ENCODE measurements around the gene KRTAP9-3.
"Not testable (repeated sequence)": the region's sequence is repeated elsewhere in the genome, so short reads cannot be mapped to it uniquely, and the experiment has no call there.

The KRTAP9-3 gene

DNA sequence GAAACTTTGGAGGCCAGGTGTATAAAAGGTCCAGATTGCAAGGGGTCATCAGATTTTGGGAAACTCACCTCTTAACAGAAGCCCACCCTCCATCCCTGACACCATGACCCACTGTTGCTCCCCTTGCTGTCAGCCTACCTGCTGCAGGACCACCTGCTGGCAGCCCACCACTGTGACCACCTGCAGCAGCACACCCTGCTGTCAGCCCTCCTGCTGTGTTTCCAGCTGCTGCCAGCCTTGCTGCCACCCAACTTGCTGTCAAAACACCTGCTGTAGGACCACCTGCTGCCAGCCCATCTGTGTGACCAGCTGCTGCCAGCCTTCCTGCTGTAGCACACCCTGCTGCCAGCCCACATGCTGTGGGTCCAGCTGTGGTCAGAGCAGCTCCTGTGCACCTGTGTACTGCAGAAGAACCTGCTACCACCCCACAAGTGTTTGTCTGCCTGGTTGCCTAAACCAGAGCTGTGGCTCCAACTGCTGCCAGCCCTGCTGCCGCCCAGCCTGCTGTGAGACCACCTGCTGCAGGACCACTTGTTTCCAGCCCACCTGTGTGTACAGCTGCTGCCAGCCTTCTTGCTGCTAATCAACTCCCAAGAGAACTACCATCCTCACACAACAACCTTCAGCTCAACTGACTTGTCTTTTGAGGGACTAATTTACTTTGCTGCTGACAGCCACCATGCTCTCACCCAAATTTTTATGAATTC, at the start of gene KRTAP9-3:
Gene KRTAP9-3 (plus strand): TSS at position 51 of the 707 bp plus-strand sequence. CDS start 53 bp downstream, at position 104.
- not testable (repeated sequence) for DNase-seq (ENCODE audit: low read depth in 2 of 2, low spot score in 1 of 2)

DNA sequence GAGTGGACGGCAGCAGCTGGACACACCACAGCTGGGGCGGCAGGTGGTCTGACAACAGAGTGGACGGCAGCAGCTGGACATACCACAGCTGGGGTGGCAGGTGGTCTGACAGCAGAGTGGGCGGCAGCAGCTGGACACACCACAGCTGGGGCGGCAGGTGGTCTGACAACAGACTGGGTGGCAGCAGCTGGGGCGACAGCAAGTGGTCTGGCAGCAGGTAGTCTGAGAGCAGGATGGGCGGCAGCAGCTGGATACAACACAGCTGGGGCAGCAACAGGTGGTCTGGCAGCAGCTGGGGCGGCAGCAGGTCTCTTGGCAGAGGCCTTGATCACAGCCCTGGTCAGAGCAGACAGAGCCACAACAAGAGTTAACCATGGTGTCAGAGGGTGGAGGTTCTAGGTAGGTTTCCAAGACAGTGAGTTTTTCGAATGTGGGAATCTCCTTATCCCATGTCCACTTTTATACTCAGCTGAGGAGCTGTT, 47.7 kb upstream of the KRTAP9-3 start, which contains the start of gene KRTAP4-1:
Gene KRTAP4-1 (minus strand): TSS at position 432 of the 482 bp plus-strand sequence. CDS start 57 bp downstream, at position 375.
- DNase-seq (ENCODE audit: low read depth in 2 of 2, low spot score in 1 of 2), result no peak

DNA sequence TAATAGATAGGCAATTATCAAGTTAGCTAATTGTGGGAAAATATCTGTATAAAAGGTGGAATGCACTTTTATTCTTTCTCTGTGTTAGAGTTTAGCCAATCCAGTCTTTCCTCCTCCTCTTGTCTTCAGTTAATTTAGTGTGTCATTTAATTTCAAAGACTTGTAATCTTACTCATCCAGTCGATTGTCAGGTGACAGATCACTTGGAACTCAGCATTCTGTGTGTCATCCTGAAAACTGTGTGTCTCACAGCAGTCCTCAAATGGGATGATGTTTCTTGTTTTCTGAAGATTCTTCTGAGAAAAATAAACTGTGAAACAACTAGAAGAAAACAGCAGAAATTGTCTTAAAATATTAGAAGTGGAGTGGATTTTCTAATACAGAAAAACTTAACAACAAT, 47.2 kb upstream of the KRTAP9-3 start:
- DNase-seq (ENCODE audit: low read depth in 2 of 2, low spot score in 1 of 2), result no peak

- no peak for DNase-seq (ENCODE audit: low read depth in 2 of 2, low spot score in 1 of 2)
These were observed 45.4 kb upstream of the KRTAP9-3 start for GRCh38 chr17:41186872-41187271.

GRCh38 chr17:41189837-41190318, 42.4 kb upstream of the KRTAP9-3 start, which contains the start of gene KRTAP9-1:
TSS of gene KRTAP9-1 (plus strand) at chr17:41189887. CDS start at chr17:41189887, 0 bp downstream.
- not testable (repeated sequence) for DNase-seq (ENCODE audit: low read depth in 2 of 2, low spot score in 1 of 2)

DNA sequence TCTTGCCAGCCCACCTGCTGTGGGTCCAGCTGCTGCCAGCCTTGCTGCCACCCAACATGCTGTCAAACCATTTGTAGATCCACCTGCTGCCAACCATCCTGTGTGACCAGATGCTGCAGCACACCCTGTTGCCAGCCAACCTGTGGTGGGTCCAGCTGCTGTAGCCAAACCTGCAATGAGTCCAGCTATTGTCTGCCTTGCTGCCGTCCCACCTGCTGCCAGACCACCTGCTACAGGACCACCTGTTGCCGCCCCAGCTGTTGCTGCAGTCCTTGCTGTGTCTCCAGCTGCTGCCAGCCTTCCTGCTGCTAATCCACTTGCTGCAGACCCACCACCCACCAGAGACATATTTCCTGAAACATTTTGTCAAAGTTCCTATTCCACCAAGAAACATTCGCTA, 41.9 kb upstream of the KRTAP9-3 start:
- no peak for DNase-seq (ENCODE audit: low read depth in 2 of 2, low spot score in 1 of 2)

DNA sequence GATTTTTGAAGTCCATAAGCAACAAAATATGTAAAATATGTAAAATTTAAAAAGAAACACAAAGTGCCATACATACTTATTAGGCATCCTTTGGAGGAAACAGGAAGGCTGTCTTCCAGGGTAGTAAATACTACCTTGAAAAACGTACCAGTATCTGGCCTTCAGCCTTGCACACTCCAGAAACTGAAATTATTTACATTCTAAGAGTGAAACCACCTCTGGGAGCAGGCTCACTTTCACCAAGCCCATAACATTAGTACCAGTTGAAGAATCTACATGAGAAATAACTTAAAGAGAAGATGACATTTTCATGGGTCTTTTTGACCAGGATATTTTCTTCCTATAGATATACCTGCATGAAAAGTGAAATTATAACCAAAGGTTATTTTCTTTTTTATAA, 36.2 kb upstream of the KRTAP9-3 start:
- no peak for DNase-seq (ENCODE audit: low read depth in 2 of 2, low spot score in 1 of 2)

DNA sequence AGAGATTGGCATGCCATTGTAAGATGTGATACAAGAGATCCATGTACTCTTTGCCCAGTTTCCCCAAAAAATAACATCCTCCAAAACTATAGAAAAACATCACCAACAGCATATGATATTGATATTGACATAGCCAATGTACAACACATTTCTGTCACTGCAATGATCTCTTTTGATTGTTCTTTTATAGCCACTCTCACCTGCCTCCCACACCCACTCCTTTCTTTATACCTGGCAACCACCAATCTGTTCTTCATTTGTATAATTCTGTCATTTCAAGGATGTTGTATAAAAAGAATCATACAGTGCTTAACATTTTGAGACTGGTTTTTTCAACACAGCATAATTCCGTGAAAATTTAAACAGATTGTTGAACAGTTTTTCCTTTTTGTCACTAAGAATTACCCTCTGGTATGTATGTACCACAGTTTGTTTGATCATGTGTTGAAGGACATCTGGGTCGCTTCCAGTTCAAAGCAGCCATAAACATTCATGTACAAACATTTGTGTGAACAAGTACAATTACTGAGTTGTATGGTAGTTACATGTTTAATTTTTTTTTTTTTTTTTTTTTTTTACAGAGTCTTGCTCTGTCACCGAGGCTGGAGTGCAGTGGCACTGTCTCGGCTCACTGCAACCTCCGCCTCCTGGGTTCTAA, 32.7 kb upstream of the KRTAP9-3 start:
- no peak for DNase-seq (ENCODE audit: low read depth in 2 of 2, low spot score in 1 of 2)

DNA sequence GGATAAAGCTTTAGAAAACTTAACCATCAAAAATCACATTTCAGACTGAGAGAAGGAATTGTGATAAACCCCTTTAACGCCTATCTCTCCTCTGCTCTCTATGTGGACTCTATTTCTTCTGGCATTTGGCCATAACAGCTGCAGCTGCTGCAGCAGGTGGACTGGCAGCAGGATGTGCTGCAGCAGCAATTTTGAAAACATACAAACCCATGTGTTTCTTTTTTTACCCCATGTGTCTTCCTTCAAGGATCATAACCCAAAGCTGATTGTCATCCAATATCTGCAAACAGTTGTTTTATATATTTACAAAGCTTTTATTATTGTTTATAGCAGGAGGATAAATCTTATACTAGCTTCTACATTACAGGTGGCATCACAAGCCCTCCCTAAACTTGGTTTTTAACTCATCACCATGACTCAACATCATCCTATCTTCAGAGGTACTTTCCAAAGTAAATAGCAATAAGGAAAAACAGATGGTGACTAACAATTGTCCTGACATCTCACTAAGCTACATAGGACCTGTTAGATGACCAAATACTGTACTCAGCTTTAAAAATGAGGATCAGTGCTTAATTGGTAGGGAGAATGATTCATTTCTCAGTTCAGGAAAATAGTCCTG, 20.3 kb upstream of the KRTAP9-3 start:
- DNase-seq (ENCODE audit: low read depth in 2 of 2, low spot score in 1 of 2), result no peak

DNA sequence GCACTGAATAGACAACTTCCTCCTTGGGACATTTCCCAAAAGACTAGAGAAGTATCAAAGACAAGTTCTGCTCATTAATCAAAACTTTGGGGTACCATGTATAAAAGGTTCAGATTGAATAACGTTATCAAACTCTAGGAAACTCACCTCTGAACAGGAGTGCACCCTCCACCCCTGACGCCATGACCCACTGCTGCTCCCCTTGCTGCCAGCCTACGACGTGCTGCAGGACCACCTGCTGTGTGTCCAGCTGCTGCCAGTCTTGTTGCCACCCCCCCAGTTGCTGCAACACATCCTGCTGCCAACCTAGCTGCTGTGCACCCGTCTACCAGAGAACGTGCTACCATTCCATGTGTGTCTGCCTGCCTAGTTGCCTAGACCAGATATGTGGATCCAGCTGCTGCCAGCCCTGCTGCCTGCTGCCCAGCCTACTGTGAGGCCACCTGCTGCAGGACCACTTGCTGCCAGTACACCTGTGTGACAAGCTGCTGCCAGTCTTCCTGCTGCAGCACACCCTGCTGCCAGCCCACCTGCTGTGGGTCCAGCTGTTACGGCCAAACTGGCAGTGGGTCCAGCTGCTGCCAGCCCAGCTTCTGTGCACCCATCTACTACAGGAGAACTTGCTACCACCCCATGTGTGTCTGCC, 19.6 kb upstream of the KRTAP9-3 start:
- no peak for DNase-seq (ENCODE audit: low read depth in 2 of 2, low spot score in 1 of 2)

GRCh38 chr17:41215681-41216080, 16.6 kb upstream of the KRTAP9-3 start:
- DNase-seq (ENCODE audit: low read depth in 2 of 2, low spot score in 1 of 2), result no peak

DNA sequence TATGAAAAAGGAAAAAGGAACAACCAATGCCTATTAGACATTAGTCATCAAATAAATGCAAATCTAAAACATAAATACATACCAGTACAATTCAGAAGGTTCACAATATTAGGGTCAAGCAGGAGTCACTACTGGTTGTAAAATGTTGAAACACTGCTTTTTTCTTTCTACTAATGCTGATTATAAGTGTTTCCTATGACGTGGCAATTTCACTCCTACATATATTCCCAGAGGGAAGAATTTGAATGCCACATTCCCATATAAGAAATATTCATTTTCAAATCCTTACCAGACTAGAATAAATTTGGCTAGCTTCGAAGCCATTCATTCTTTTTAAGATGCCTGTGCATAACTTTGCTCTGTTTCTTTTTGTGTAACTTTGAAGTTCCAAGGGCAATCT, 8.4 kb upstream of the KRTAP9-3 start:
- no peak for DNase-seq (ENCODE audit: low read depth in 2 of 2, low spot score in 1 of 2)

- no peak for DNase-seq (ENCODE audit: low read depth in 2 of 2, low spot score in 1 of 2)
These were observed 6.2 kb upstream of the KRTAP9-3 start for GRCh38 chr17:41226051-41226450.

DNA sequence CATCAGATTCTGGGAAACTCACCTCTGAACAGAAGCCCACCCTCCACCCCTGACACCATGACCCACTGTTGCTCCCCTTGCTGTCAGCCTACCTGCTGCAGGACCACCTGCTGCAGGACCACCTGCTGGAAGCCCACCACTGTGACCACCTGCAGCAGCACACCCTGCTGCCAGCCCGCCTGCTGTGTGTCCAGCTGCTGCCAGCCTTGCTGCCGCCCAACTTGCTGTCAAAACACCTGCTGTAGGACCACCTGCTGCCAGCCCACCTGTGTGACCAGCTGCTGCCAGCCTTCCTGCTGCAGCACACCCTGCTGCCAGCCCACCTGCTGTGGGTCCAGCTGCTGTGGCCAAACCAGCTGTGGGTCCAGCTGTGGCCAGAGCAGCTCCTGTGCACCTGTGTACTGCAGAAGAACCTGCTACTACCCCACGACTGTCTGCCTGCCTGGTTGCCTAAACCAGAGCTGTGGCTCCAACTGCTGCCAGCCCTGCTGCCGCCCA, 5.6 kb upstream of the KRTAP9-3 start, which contains the start of gene KRTAP9-2:
Gene KRTAP9-2 (plus strand): TSS at position 51 of the 498 bp plus-strand sequence. CDS start 7 bp downstream, at position 58.
- not testable (repeated sequence) for DNase-seq (ENCODE audit: low read depth in 2 of 2, low spot score in 1 of 2)

DNA sequence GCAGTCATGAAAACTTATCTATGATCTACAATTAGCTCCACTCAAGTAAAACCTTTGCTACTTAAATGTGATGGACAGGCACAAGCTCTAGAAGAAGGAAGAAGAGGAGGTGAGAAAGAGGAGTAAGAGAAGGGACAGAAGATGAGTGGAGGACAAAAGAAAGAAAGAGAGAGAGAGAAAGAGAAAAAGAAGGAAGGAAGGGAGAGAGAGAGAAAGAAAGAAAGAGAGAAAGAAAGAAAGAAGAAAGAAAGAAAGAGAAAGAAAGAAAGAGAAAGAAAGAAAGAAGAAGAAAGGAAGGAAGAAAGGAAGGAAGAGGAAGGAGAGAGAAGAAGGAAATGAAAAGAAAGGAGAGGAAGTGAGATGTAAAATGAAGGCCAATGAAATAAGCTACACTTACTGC, 2.2 kb upstream of the KRTAP9-3 start:
- DNase-seq (ENCODE audit: low read depth in 2 of 2, low spot score in 1 of 2), result no peak

DNA sequence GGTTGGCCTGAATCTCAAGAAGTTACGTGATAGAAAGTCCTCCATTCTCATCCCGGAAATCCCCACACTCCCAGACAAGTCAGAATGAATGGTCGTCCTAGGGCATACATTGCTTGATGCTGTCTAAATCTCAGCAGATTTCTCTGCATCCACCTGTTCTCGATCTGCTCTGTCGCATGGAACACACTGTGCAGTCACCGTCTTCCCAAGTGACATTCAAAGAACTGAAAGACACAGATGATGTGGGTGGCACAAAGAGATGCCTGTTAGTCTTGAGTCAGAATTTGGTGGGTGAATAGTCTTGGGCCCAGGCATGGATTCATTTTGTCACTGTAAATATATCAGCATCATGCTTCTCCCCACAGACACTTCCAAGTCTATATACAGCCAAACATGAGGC, 518 bp upstream of the KRTAP9-3 start:
- no peak for DNase-seq (ENCODE audit: low read depth in 2 of 2, low spot score in 1 of 2)

- not testable (repeated sequence) for DNase-seq (ENCODE audit: low read depth in 2 of 2, low spot score in 1 of 2)
These were observed 4.9 kb downstream of the KRTAP9-3 start for GRCh38 chr17:41237116-41237515.

- not testable (repeated sequence) for DNase-seq (ENCODE audit: low read depth in 2 of 2, low spot score in 1 of 2)
These were observed 5.7 kb downstream of the KRTAP9-3 start, which contains the start of gene KRTAP9-8 for GRCh38 chr17:41237949-41238437. TSS of gene KRTAP9-8 (plus strand) at chr17:41237999. CDS start at chr17:41238052, 53 bp downstream.

GRCh38 chr17:41246995-41247787, 14.9 kb downstream of the KRTAP9-3 start:
- DNase-seq (ENCODE audit: low read depth in 2 of 2, low spot score in 1 of 2), result not testable (repeated sequence)
